GM08714 (cell line): ENCODE data around the gene TEX14.

ENCODE experiments used
- H3K4me3 ChIP-seq: fragments of 200-500 bp; sonication (Bioruptor generic); 2 replicates; pipeline ENCODE4 v1.5.1; 2014; ENCODE audit warnings: mild to moderate bottlenecking, low read length, inconsistent platforms
- ZNF274 ChIP-seq: IDR thresholded peaks from 2 replicates; pipeline ENCODE4 v1.6.1; 2012; ENCODE audit warnings: mild to moderate bottlenecking, low read depth, low read length

TEX14 gene

DNA sequence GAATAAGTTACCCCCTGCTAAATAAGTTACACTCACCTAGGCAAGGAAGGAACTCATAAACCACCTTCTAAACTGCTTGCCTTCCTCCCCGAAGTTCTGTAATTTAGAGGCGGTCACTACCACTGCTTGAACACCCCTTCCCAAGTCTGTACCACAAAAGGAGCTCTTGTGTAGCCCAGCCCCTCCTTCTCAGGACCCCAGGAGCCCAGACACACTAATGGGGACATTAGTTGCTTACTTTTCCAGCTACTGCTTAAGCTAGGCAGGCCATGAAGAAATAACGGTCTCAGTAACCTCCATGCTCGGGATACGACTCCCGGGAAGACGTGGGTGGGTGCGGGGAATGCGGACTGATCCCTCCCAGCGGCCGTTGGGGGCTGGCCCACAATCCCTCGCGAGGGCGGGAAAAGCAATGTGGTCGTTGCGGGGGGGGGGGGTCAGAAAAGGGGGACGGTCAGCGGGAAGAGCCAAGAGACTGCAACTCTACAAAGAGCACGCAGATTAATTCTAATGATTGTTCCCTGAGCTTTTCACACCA, at the start of gene TEX14:
Gene TEX14 (minus strand): TSS at position 345 of the 538 bp plus-strand sequence. CDS start 40,044 bp downstream, outside the sequence.
- H3K4me3 ChIP-seq: peak within 1 kb of the TSS; percentile 72
- no peak for TF ChIP-seq ZNF274

- no peak for TF ChIP-seq ZNF274
- H3K4me3 ChIP-seq: no peak overlapping the region
These were observed 49.3 kb upstream of the TEX14 start for GRCh38 chr17:58741121-58741625.

- TF ChIP-seq ZNF274: no peak
- no peak overlapping the region for H3K4me3 ChIP-seq
These were observed 43.0 kb upstream of the TEX14 start for GRCh38 chr17:58734811-58735210.

GRCh38 chr17:58734040-58734439, 42.2 kb upstream of the TEX14 start:
- no peak overlapping the region for H3K4me3 ChIP-seq
- no peak for TF ChIP-seq ZNF274

GRCh38 chr17:58730937-58731336, 39.1 kb upstream of the TEX14 start:
- TF ChIP-seq ZNF274: no peak
- no peak overlapping the region for H3K4me3 ChIP-seq

DNA sequence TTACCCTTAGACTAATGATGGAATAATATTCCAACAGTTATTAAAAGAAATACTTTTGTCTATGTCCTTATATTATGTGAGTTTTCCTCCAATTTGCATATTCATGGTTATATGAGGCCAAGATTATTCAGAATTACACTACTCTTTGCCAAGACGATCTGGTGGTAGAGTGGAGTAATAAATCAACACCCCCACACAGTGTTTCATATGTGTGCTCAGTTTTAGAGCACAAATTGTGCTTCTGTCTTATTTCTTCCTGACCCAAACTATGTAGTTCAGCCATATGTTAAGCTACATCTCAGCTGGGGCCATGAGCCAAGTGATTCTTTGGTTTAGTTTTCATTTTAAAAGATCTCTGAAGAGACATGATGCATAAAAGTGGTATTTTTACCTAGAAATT, 37.0 kb upstream of the TEX14 start:
- no peak for TF ChIP-seq ZNF274
- H3K4me3 ChIP-seq: no peak overlapping the region

DNA sequence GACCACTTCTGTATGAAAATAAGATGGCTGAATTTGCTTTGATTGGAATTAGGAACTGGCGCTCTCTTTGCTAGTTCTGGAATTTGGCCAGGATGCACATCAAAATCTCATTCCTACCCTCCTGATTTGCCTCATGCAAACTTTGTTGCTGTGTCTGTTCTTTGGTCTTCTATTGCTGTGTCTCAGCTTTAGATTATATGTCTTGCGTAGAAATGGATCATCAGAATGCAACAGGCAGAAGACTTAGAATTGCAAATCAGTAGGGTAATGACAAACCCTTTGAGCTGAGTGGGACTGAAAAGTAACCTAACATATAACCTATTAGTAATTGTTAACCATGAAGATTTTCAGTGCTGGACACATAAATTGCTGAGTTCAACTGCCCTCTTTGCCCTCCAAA, 30.9 kb upstream of the TEX14 start:
- no peak for TF ChIP-seq ZNF274

GRCh38 chr17:58722274-58722673, 30.4 kb upstream of the TEX14 start:
- no peak for TF ChIP-seq ZNF274
- H3K4me3 ChIP-seq: no peak overlapping the region

More for the DNA sequence above, 30.9 kb upstream of the TEX14 start:
- H3K4me3 ChIP-seq: no peak overlapping the region

DNA sequence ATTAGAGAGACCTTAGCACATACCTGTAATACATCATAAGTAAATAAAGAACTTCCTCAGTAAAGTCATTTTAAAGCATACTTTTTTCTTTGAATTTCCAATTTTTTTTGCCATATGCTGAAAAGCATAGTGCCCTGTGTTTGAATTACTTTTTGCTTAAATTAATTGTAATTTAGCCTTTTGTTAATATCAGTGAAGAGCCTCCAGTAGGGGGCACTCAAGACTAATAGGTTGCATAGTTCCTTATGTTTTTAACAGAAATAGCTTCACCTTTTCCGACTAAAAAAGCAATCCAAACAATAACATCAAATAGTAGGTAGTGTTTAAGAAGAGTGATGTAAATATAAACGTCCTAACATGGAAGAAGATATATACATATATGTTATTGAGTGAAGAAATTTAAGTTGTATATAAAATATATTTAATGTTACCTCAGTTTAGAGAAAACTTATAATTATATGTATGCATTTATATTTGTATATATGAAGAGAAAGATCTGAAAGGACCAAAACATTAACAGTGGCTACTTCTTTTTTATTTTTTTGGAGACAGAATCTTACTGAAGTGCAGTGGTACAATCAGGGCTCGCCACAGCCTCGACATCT, 19.2 kb upstream of the TEX14 start:
- H3K4me3 ChIP-seq: no peak overlapping the region
- TF ChIP-seq ZNF274: no peak

DNA sequence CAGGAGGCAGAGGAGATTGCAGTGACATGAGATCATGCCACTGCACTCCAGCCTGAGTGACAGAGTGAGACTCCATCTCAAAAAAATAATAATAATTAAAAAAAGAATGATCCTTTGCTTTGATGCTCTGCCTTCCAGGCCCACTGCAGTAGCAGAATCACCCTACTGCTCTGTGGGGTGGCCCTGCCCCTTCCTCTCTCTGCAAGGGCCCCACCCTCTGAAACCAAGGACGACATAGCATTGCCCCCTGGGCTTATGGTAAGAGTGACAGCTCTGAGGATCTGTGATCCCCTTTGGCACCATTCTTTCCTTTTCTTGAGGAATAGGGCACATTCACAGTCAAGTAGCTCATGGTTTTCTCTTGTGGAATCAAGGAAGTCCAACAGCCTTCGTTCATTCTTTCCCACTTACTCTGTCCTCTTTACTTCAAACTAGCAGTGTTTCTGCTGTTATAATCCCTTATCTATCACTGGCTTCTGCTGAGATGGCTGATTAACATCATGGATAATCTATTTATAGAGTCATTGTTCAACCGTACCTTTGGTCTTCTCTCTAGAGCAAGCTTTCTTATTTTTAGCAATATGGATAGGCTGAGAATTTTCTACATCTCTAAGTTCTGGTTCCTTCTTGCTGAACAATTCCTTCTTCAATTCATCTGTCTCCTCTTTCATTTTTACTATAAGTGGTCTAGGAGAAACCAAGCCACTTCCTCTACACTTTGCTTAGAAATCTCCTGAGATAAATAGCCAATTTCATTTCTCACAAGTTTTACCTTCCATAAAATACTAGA, 14.7 kb upstream of the TEX14 start:
- no peak for TF ChIP-seq ZNF274
- H3K4me3 ChIP-seq: no peak overlapping the region

- no peak for TF ChIP-seq ZNF274
- H3K4me3 ChIP-seq: no peak overlapping the region
These were observed 12.1 kb upstream of the TEX14 start for GRCh38 chr17:58703916-58704286.

DNA sequence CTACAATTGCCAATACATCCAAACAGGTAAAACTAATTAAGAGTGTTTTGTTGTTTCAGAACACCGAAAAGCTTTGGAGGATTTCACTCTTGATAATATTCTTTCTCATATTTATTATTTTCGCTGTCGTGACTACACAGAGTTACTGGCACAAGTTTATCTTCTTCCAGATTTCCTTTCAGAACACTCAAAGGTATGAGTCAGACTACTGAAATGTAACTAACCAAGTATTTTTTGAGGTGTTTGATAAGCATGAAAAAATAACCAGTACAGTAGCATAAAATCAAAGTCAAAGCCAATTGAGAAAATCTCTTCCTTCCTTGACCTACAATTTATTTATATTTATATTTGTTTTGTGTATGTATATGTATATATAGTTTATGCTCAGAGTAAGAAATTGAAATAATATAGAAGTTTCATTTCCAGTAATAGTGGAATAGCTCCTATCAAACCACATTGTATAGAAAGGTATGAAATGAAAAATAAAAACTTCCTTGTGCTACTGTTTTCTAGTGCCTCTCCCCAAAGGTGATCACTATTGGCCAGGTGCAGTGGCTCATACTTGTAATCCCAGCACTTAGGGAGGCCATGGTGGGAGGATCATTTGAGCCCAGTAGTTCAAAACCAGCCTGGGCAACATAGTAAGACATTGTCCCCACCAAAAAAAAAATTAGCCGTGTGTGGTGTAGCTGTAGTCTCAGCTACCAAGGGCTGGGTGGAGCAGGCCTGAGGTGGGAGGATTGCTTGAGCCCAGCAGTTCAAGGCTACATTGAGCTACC, 11.5 kb upstream of the TEX14 start:
- TF ChIP-seq ZNF274: no peak
- H3K4me3 ChIP-seq: no peak overlapping the region

DNA sequence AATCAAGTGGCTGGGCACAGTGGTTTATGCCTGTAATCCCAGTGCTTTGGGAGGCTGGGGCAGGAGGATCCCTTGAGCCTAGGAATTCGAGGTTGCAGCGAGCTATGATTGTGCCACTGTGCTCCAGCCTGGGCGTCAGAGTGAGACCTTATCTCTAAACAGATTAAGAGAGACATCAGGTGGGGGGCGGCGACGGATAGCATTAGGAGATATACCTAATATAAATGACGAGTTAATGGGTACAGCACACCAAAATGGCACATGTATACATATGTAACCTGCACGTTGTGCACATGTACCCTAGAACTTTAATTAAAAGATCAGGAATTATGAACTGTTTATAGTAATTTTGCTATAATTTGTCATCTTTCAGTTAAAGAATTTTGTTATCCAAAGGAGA, 10.9 kb upstream of the TEX14 start:
- no peak for TF ChIP-seq ZNF274
- H3K4me3 ChIP-seq: peak overlapping the region; percentile 20; the same call in 1 of the 2 replicates

- no peak overlapping the region; the same call in 1 of the 2 replicates for H3K4me3 ChIP-seq
These were observed 10.2 kb upstream of the TEX14 start for GRCh38 chr17:58702045-58702476.

More at GRCh38 chr17:58702045-58702476, 10.2 kb upstream of the TEX14 start:
- no peak for TF ChIP-seq ZNF274
